Bronchial epithelial cell (primary cell): ENCODE results near the gene HIP1. TPM values are rescaled to one million over a fixed set of nuclear protein-coding genes. Genes with fewer than 3 reads are reported as not detected.

ENCODE experiments used
- DNase-seq: peaks from one replicate; pipeline ENCODE4 v3.0.0-alpha.2; 2010; ENCODE audit warnings: low read depth
- FAIRE-seq: peaks from 2 replicates; lab custom pipeline; 2011; peaks lifted over from hg19 to GRCh38; lab: Jason Lieb, UNC
- H3K27me3 ChIP-seq: 2 replicates; pipeline ENCODE4 v1.5.1; 2011; ENCODE audit warnings: low read length; ENCODE audit not compliant: control insufficient read depth, insufficient read depth
- H3K36me3 ChIP-seq: 2 replicates; pipeline ENCODE4 v1.5.1; 2011; ENCODE audit warnings: low read length; ENCODE audit not compliant: control insufficient read depth, insufficient read depth
- H3K4me3 ChIP-seq: 2 replicates; pipeline ENCODE4 v1.5.1; 2011; ENCODE audit warnings: mild to moderate bottlenecking, low read depth, low read length, control low read depth
- CTCF ChIP-seq: IDR thresholded peaks from 2 replicates; pipeline ENCODE4 v1.5.1; 2011; ENCODE audit warnings: mild to moderate bottlenecking, moderate library complexity, low read length, control low read depth, inconsistent platforms; ENCODE audit not compliant: insufficient read depth, severe bottlenecking
- total RNA-seq: library from RNA; depleted of rRNA; stranded (reverse); fragments of >200 nt; gene quantifications from 2 replicates; pipeline ENCODE4 v1.2.1, GENCODE V29; 2014

The HIP1 gene
- total RNA-seq, 1 donor from 2014 or later = 3.2 TPM

DNA sequence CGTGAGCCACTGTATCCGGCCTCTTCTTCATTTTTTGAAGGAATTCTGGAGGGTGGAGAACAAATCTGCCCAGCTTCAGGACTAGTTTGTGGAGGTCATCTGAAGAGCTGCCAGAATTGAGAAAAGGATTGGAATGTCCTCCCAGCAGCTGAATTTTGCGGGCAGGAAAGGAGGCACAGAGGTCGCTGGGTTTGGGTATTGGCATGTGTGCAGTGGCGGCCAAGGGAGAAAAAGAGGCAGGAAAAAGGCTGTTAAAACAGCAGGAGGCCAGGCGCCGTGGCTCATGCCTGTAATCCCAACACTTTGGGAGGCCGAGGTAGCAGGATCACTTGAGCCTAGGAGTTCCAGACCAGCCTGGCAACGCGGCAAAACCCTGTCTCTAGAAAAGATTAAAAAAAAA is 80.4 kb downstream of the HIP1 start:
- Histone ChIP-seq H3K36me3 (no peaks in the 10 kb centered on the region), H3K27me3 (no peaks in the 10 kb centered on the region), H3K4me3 (no peak overlapping the region)
- TF ChIP-seq CTCF = no peak
- no peak for FAIRE-seq
- DNase-seq = no peak

- TF ChIP-seq CTCF = no peak
- Histone ChIP-seq H3K4me3 (no peak overlapping the region), H3K27me3 (no peaks in the 10 kb centered on the region), H3K36me3 (no peaks in the 10 kb centered on the region)
- DNase-seq (no peak), FAIRE-seq (no peak)
These were observed 80.9 kb downstream of the HIP1 start for GRCh38 chr7:75657866-75658265.

- no peaks in the 10 kb centered on the region for H3K36me3 ChIP-seq
- DNase-seq (no peak), FAIRE-seq (no peak)
- no peaks in the 10 kb centered on the region for H3K27me3 ChIP-seq
- H3K4me3 ChIP-seq = no peak overlapping the region
- TF ChIP-seq CTCF = no peak
These were observed 82.0 kb downstream of the HIP1 start for GRCh38 chr7:75656740-75657139.

GRCh38 chr7:75655536-75655935 is 83.2 kb downstream of the HIP1 start:
- no peaks in the 10 kb centered on the region for H3K36me3 ChIP-seq
- TF ChIP-seq CTCF = no peak
- DNase-seq (no peak), FAIRE-seq (no peak)
- H3K4me3 ChIP-seq = no peak overlapping the region
- no peaks in the 10 kb centered on the region for H3K27me3 ChIP-seq

- Histone ChIP-seq H3K36me3 (no peaks in the 10 kb centered on the region), H3K4me3 (no peak overlapping the region), H3K27me3 (no peaks in the 10 kb centered on the region)
- DNase-seq (no peak), FAIRE-seq (no peak)
- no peak for TF ChIP-seq CTCF
These were observed 83.9 kb downstream of the HIP1 start for GRCh38 chr7:75654855-75655254.

GRCh38 chr7:75653651-75654050 is 85.1 kb downstream of the HIP1 start:
- no peak for DNase-seq
- FAIRE-seq = no peak
- Histone ChIP-seq H3K36me3 (no peaks in the 10 kb centered on the region), H3K27me3 (no peaks in the 10 kb centered on the region), H3K4me3 (no peak overlapping the region)
- no peak for TF ChIP-seq CTCF
